Urinary bladder (tissue), 4 donors: ENCODE results near the gene NPR2. TPM values are rescaled to one million over a fixed set of nuclear protein-coding genes. Genes with fewer than 3 reads are reported as not detected.

Source experiments
- DNase-seq: peaks from one replicate; pipeline ENCODE4 v3.0.0-alpha.2; 2015; ENCODE audit errors: extremely low spot score
- H3K27ac ChIP-seq: one replicate; pipeline ENCODE4 v1.5.1; 2013; ENCODE audit warnings: low read depth, mild to moderate bottlenecking, moderate library complexity
- H3K36me3 ChIP-seq: one replicate; pipeline ENCODE4 v1.6.1; 2013; ENCODE audit warnings: mild to moderate bottlenecking, moderate library complexity; ENCODE audit not compliant: insufficient read depth
- H3K4me1 ChIP-seq: one replicate; pipeline ENCODE4 v1.6.1; 2013; ENCODE audit warnings: mild to moderate bottlenecking, moderate library complexity; ENCODE audit not compliant: insufficient read depth
- H3K4me3 ChIP-seq: one replicate; pipeline ENCODE4 v1.5.1; 2013; ENCODE audit warnings: low read depth, low read length
- WGBS: extraction: QIAGEN DNeasy Blood & Tissue Kit; methylation state at CpG from one replicate; pipeline ENCODE4 v1.1.7; 2013; 5-methylcytosine and 5-hydroxymethylcytosine counted together
- polyA plus RNA-seq: library from polyadenylated mRNA; stranded (reverse); fragments of 200-250 nt; gene quantifications from one replicate; pipeline ENCODE4 v1.2.3, GENCODE V29; 2013
- total RNA-seq: library from RNA; depleted of rRNA; stranded (reverse); fragments of >200 nt; gene quantifications from one replicate; pipeline ENCODE4 v1.2.3, GENCODE V29; 2014
- donor health status: healthy with polysubstance abuse.
- donor health status: healthy.

Gene NPR2
- total RNA-seq, result 23.1 TPM
- polyA plus RNA-seq, result 30.6 TPM

DNA sequence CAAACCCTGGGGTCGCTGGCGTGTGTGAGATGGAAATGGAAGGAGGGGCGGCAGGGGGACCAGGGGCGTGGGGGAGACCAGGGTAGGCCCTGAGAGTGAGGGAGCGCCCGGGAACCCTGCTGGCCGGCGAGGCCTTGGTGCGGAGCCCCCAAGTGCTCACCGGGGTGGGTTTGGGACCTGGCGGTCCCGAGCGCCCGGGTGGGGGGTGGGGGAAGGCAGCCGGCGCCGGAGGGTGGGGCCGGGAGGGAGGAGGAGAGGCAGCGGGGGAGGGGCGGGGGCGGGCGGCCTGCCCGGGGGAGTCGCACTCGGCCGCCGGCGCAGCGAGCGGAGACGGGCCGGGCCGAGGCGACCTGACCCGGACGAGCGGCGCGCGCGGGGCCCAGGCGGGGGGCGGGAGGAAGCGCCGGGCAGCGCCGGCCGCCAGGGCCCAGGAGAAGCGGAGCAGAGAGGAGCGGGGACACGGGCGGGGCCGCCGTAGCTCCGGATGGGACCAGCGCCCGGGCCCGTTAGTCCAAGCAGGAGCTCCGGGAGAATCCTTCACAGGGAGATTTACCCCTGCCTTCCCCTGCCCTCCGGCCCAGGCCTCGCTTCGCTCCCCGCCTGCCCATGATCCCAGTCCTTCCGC lies at the start of gene NPR2:
TSS of gene NPR2 (plus strand) at position 295 of the 625 bp plus-strand sequence. CDS start 818 bp downstream, outside the sequence.
- no peak for DNase-seq
- Histone ChIP-seq H3K36me3 (no peaks in the 10 kb centered on the region), H3K4me3 (peak within 1 kb of the TSS; percentile 56), H3K27ac (peak within 1 kb of the TSS; percentile 11), H3K4me1 (peaks cover 1% of the 10 kb centered on the region)
- 7% methylated on average over 63 of the region's 64 CpGs for WGBS

DNA sequence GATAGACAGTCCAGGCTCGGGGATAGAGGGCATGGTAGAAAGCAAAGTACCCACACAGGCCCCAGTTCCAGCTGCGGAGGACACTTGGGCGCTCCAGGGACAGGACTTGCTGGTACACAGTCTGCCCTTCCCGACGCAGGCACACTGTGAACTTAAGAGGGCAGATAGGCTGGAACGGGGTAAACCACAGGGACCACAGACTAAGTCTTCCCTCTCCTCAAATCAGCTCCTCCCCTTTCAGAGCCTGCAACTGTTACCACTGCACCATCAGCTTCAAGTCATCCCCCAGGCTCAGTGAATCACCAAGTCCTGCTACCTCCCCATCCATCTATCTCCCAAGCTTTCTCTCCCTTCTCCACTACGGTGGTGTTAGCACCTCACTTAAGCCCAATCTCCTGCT lies 49.7 kb upstream of the NPR2 start:
- Histone ChIP-seq H3K4me1 (peaks cover under 1% of the 10 kb centered on the region), H3K4me3 (no peak overlapping the region), H3K27ac (no peak overlapping the region), H3K36me3 (no peaks in the 10 kb centered on the region)
- no peak for DNase-seq
- WGBS, result 88% methylated on average over 7 of the region's 7 CpGs

DNA sequence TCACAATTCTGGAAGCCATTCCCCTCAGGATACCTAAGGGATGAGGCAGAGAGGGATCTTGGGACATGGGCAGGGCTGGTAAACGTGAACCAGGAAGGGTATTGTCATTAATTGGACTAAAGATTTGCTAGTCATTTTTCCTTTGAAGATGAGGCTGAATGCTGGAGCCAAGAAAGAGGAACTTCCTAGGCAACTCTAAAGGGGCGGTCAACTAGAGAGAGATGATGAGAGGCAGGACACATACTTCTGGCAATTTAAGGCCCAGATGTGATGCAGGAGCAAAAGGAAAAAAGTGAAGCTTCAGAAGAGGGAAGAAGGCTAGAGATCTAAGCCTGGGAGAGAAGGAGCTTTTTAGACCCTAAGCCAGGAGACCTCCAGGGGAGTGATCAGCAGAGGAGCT lies 47.9 kb upstream of the NPR2 start:
- no peak for DNase-seq
- H3K4me3 ChIP-seq, result no peak overlapping the region
- WGBS, result 64% methylated on average over 2 of the region's 2 CpGs
- H3K36me3 ChIP-seq, result no peaks in the 10 kb centered on the region
- H3K4me1 ChIP-seq, result peaks cover 5% of the 10 kb centered on the region
- H3K27ac ChIP-seq, result no peak overlapping the region

DNA sequence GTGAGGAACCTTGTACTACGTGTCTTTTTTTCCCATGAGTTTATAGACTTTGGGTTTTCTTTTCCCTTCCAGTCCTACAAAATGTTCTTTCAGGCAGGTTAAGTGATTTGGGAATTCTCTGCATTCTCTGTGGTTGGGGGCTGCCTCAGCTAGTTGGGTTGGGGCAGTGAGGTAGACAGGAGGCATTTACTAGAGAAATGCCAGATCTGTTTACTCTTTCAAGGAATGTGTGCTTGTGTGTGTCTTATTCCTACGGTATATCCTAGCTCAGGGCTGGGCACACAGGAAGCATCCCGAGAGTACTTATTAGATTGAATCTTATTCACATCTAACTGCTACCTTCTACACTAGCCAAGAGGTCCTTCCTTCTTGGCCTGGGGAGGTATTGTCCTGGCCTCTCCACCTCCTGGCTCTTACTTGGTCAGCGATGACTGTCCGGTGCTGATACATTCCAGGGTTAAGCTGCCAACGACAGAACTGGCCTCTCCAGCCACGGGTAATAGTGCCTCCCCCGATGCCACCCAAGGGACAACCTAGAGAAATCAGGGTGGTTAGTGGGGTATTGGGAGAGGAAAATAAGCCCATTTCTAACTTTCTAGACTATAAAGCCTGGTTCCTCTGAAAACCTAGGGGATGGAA lies 47.4 kb upstream of the NPR2 start:
- WGBS, result 82% methylated on average over 8 of the region's 8 CpGs
- DNase-seq, result no peak
- H3K4me3 ChIP-seq, result no peak overlapping the region
- no peaks in the 10 kb centered on the region for H3K36me3 ChIP-seq
- H3K4me1 ChIP-seq, result peaks cover 5% of the 10 kb centered on the region
- no peak overlapping the region for H3K27ac ChIP-seq

DNA sequence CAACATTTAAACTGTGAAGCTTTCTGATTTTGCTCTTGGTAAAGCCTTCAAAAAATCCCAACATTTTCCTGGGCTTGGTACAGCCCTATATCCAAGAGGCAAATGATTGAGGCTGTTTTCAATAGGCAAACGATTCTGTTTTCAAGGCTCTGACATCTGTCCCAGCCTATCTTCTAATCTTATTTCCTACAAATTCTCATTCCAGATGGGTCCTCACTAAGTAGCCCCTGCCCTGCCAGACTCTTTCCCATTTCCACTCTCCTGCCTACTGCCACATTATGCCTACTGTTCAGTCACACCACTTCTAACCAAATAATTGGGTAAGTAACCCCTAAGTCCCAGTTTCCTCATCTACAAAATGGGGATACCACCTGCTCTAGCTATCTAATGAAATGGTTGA lies 45.8 kb upstream of the NPR2 start:
- Histone ChIP-seq H3K4me3 (no peak overlapping the region), H3K4me1 (peaks cover 5% of the 10 kb centered on the region), H3K36me3 (no peaks in the 10 kb centered on the region), H3K27ac (no peak overlapping the region)
- DNase-seq, result no peak
- WGBS, result 61% methylated on average over 1 of the region's 1 CpG

DNA sequence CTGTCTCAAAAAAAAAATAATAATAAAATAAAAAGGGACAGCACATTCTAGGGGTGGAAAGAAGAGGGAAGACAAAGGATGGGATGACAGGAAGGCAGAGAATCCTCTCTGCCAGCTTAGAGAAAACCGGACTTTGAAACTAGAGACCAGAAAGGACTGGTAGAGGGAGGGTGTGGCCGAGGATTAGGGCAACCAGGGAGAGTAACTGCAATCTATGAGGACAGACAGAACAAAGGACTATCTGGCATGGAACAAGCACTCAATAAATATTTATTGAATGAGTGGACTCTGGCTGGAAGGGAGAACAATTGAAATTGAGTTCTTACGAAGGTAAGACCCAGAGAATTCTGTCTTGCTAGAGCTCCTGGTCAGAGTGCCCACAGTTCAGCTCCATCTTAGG lies 44.8 kb upstream of the NPR2 start:
- Histone ChIP-seq H3K36me3 (no peaks in the 10 kb centered on the region), H3K4me1 (peaks cover 5% of the 10 kb centered on the region), H3K27ac (no peak overlapping the region), H3K4me3 (peak overlapping the region; percentile 76)
- 38% methylated on average over 3 of the region's 3 CpGs for WGBS
- no peak for DNase-seq

DNA sequence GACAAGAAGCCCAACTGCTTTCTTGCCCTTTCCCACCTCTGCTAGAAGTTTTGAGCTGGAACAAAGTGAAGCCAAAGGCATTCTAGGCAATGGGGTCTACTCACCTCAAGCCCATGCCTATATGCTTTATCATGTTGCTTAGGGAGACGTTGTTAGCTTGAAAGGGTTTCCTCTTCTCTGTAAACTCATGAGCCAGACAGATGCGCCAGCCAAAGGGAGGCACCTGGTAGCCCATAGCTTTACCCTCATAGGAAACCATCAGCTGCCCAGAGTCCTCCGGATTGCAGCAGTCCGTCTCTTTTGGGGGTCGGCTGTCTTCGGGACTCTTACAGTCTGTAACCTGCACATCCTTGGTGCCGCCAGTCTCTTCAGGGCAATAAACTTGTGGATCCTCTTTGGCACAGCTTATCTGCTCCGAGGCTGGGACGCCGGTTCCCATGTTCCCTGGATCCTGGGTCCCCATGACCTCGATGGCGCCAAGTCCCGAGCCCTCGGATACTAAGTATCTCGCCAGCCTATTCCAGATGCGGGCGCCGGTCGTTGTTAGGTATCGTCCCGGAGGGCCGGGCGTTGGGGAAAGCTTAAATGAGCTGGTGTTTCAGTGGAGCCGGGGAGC lies 43.0 kb upstream of the NPR2 start:
- Histone ChIP-seq H3K36me3 (peaks cover 3% of the 10 kb centered on the region), H3K4me1 (peaks cover 5% of the 10 kb centered on the region), H3K4me3 (peak overlapping the region; percentile 76), H3K27ac (no peak overlapping the region)
- under 1% methylated on average over 24 of the region's 24 CpGs for WGBS
- no peak for DNase-seq

DNA sequence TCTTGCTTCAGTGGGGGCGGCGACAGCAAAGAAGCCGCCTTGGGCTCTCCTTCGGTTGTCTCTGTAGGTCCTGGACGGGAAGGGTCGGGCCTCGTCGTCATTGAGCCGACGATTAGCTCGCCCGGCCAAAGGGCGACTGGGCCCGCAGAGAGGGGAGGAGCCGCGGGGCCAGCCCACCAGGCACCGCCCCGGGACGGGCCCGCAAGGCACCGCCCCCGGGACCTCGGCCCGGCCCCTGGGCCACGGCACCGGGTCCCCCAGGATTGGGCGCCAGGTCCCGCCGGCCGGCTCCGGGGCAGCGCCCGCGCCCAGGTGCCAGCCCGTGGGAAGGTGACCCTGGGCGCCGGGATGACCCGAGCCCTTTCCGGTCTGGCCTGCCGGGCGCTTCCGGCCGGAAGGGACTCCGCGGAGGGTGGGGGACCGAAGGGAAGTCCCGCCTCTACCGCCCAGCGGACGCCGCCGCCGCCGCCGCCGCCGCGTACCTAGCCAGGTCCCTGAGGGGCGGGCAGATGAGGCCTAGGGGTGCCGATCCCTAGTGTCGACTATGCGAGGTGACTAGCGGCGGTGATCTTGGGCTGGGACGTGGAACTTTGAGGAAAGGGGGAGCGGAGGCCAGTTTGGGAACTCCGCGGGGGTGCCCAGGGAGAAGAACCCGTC lies 42.4 kb upstream of the NPR2 start, which contains the start of the genes GBA2 and RGP1:
TSS of gene GBA2 (minus strand) at position 371 of the 657 bp plus-strand sequence. CDS start 524 bp downstream, outside the sequence.
TSS of gene RGP1 (plus strand) at position 430 of the 657 bp plus-strand sequence. CDS start 469 bp downstream, outside the sequence.
- peaks cover 3% of the 10 kb centered on the region for H3K36me3 ChIP-seq
- peak within 1 kb of the TSS; percentile 94 for H3K27ac ChIP-seq
- DNase-seq, result no peak
- peak within 1 kb of the TSS; percentile 76 for H3K4me3 ChIP-seq
- peaks cover 5% of the 10 kb centered on the region for H3K4me1 ChIP-seq
- WGBS, result under 1% methylated on average over 69 of the region's 69 CpGs

DNA sequence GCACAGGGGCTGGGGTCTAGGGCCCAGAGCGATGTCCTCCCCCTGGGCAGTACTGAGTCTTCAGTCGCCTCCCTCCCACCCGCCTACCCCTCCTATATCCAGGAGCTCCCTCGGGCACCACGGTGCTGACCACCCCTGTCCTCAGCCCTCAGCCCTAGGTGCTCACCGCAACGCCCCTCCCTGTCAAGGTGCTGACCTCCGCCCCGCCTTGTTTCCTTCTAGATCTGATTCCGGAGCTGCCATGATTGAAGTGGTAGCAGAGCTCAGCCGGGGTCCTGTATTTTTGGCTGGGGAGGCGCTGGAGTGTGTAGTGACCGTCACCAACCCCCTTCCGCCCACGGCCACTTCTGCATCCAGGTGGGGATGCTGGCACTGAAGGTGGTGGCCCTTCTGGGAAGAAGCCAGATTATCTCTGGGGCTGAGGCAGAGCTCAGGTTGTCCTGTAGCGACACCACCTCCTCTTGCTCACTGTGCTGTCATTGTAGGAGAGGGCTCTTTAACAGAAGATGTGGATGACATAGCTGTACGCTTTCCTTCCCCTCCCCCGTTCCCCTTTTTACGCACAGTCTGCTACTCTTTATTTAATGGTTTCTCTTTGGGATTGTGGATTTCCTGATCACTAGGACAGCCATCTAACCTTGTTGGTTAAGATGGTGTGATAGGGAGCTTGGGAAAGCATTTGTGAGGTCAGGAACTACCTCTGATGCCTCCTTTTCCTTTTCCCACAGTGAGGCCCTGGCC lies 41.7 kb upstream of the NPR2 start:
- Histone ChIP-seq H3K4me1 (peaks cover 5% of the 10 kb centered on the region), H3K4me3 (peak overlapping the region; percentile 76), H3K27ac (peak overlapping the region; percentile 94), H3K36me3 (peaks cover 3% of the 10 kb centered on the region)
- 4% methylated on average over 19 of the region's 19 CpGs for WGBS
- DNase-seq, result no peak

DNA sequence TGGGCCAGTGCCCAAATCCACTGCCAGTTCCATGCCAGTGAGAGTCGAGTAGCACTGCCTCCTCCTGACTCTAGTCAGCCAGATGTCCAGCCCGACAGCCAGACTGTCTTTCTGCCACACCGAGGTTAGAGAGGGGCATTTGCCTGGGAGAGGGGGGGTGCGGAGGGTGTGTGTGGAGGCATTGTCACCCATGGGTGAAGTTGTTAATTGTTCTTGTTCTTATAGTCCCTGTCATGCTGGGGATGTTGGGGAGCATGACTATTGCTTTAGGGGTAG lies 41.2 kb upstream of the NPR2 start:
- no peak for DNase-seq
- WGBS, result 64% methylated on average over 4 of the region's 4 CpGs
- no peak overlapping the region for H3K27ac ChIP-seq
- H3K4me3 ChIP-seq, result no peak overlapping the region
- peaks cover 5% of the 10 kb centered on the region for H3K4me1 ChIP-seq
- peaks cover 3% of the 10 kb centered on the region for H3K36me3 ChIP-seq

DNA sequence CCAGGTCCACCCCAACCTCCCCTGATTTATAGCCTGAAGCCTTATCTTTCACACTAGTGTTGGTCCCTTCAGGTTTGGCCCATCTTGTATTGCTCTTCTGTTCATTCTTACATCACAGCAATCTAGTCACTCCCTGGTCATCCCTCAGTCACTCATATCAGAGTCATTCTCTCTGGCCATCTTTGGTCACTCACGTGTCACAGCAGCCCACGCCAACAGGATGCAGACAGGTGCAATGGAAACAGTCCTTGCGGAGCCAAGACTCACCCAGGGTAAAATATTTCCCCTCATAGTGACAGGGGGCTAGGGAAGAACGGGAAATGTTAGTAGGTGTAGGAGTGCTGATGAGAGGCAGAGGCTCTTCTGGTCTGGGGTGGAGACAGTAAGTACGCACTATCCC lies 37.9 kb upstream of the NPR2 start:
- peaks cover 3% of the 10 kb centered on the region for H3K36me3 ChIP-seq
- 90% methylated on average over 5 of the region's 5 CpGs for WGBS

DNA sequence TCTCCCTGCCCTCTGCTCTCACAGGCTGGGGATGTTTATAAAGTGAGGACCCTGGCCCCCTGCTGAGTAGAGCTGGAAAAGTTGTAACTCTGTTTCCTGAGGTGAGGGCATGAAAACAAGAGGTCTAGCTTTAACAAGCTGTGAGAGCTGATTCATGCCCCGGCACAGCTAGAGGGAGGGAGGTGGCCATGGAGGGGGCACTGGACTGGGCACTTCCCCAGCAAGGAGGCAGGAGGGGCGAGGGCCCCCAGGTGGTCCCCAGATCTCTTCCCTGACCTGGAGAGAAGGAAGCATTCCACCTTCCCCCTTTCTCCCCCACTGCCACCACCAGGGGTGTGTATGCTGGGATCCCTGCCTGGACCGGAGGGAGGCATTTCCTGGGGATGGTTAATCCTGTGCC lies 37.1 kb upstream of the NPR2 start, which contains the start of gene MSMP:
TSS of gene MSMP (minus strand) at position 13 of the 400 bp plus-strand sequence. CDS start 147 bp downstream, outside the sequence.
- Histone ChIP-seq H3K27ac (no peak within 1 kb of the TSS), H3K36me3 (peaks cover 3% of the 10 kb centered on the region), H3K4me3 (no peak within 1 kb of the TSS), H3K4me1 (no peaks in the 10 kb centered on the region)
- no peak for DNase-seq
- WGBS, result 43% methylated on average over 3 of the region's 3 CpGs

More for the DNA sequence above, 37.9 kb upstream of the NPR2 start:
- no peak overlapping the region for H3K4me3 ChIP-seq
- DNase-seq, result no peak
- H3K27ac ChIP-seq, result no peak overlapping the region
- no peaks in the 10 kb centered on the region for H3K4me1 ChIP-seq

DNA sequence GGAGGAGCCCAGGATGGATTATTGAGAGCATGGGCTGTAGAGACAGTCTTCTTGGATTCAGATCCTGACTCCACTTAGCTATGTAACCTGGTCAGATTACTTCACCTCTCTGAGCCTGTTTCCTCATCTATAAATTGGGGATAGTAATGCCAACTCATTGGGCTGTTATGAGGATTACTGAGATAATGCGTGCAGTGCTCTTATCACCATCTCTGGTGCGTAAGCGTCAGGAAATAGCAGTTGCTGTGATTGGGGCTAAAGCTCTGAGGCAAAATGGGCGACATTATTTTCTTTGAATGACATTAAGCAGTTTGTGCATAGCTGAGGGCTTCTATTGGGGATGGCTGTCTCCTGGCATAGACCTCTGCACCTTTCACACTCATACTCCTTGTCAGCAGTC lies 36.3 kb upstream of the NPR2 start:
- 87% methylated on average over 4 of the region's 4 CpGs for WGBS
- Histone ChIP-seq H3K36me3 (peaks cover 3% of the 10 kb centered on the region), H3K4me3 (no peak overlapping the region), H3K27ac (no peak overlapping the region), H3K4me1 (no peaks in the 10 kb centered on the region)
- no peak for DNase-seq
